GM21390 (cell line): Measurements from ENCODE around the gene C2CD4A.

ENCODE experiments used
- ATAC-seq: cut with Tn5 transposase; IDR thresholded peaks from one replicate; pipeline ENCODE4 v1.9.1; 2021; ENCODE audit not compliant: unreplicated experiment

The C2CD4A gene

DNA sequence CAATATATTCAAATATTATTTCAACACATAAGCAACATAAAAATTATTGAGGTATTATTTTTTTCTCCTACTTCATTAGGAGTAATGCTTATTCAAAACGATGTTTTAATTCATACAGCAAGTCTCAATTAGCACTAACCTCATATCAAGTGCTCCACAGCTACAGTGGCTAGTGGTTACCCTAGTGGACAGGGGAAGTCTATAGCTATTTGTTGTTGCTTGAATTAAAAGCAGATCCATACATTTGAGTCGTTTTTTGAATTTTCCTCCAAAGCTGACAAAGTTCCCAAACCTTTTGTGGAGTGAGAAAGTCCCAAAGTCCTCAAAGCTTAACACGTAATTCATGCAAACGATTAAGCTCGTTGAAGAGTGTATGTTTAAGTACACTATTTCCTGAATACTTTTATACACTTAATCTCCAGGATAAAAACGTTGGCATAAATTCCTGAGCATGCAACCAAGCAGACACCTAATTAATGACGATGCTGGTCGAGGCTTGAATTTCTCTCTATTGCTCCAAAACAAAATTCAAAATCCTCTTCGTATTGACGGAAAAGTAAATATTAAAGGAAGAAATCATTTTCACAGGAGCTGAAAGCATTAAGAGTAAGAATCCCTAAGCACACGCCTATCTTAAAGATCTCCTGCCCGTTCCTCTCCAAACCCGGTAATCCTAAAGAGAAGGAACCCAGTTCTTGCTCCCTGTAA lies 7.5 kb upstream of the C2CD4A start:
- no peak for ATAC-seq

DNA sequence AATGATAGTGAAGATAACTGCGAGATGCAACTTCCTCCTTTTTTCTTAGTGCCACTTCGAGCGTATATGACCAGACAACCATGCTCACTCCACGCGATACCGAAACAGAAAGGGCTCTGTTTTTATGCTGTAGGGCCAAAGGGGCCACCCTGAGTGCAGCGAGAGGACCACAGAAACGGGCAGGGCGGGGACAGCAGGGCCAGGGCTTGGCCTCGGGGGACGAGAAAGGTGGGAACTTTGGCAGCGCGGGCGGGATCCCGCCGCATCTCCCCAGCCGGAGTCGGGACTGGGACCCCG lies 7.0 kb upstream of the C2CD4A start:
- peak; percentile 70 for ATAC-seq

DNA sequence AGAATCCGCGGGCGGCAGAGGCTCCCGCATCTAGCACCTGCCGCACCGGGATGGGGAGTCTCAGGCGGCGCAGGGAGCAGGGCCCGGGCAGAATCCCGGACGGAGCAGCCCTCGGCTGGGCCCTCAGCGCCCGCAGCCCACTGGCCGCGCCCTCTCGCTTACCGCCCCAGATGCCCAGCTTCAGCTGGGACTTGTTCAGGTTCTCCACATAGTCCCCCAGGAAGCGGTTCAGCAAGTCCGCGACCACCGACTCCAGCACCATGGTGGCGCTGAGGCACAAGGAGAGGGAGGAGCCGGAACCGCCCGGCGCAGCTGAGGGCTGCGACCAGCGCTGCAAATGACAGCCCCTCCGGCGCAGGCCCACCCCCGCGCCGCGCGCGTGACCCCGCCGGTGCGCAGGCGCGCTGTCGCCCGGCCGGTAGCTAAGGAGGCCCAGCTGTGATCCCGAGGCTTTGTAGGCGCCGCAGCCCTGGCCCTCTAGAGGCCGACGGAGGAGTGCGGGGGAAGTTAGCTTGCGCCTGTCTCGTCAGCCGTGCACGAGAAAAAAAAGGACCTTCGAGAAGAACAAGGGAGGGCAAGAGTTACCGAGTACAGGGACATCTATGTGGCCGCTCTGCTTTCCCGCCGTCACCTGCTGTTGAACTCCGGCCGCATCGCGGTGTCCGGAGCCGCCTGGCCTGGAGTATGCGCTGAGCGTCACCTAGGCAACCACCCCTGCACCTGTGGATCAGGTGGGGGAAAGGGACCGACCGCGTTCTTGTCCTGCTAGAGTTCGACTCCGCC lies 6.5 kb upstream of the C2CD4A start, which contains the start of gene VPS13C:
Gene VPS13C (minus strand): TSS at position 335 of the 783 bp plus-strand sequence. CDS start 73 bp downstream, at position 262.
- peak; percentile 85 for ATAC-seq

DNA sequence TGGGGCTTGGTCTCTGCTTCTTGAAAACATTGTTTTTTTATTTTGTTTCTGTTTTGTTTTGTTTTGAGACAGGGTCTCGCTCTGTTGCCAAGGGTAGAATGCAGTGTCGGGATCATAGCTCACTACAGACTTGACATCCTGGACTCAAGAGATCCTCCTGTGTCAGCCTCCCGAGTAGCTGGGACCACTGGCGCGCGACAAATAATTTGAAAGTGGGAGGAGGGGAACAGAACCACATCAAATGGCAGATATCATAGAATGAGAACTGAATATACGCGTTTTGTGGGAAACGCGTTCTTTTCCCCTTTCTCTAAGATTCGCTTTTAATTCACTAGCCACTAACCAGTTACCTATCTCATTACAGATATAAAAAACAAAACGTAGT lies 5.9 kb upstream of the C2CD4A start:
- peak; percentile 0 for ATAC-seq

DNA sequence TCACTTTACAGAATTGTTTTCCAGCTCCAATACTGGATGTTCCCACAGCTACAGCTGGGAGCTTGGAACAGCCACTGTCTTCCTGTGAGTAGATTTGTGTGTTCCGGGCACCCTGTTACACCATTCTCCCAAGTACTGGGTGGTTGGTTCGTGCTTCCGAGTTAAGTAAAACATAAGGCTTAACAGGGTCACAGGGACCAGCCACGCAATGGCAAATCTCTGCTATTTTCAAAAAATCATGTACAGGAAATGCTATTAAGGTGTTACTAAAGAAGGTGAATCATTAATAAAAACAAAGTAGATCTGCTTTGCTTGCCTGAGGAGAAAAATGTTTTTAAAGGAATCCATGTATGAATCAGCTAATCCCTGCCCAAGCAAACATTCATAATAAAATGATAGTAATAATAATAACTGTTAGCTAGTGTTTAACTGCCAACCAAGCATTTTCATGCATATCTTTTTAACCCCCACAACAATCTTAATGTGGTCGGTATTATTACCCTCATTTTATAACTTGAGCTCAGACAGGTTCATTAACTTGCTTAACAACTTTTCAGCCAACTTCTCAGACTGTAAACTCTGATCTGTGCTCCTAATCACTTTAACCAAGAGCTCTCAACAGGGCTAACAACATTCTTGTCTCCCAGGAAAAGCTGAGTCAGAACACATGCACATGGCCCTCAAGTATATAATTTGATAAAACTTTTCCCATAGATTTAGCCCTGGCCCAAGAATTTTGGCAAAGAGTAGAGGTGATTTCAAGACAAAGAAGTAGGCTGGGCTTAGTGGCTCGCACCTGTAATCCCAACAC lies 2.7 kb upstream of the C2CD4A start:
- no peak for ATAC-seq

DNA sequence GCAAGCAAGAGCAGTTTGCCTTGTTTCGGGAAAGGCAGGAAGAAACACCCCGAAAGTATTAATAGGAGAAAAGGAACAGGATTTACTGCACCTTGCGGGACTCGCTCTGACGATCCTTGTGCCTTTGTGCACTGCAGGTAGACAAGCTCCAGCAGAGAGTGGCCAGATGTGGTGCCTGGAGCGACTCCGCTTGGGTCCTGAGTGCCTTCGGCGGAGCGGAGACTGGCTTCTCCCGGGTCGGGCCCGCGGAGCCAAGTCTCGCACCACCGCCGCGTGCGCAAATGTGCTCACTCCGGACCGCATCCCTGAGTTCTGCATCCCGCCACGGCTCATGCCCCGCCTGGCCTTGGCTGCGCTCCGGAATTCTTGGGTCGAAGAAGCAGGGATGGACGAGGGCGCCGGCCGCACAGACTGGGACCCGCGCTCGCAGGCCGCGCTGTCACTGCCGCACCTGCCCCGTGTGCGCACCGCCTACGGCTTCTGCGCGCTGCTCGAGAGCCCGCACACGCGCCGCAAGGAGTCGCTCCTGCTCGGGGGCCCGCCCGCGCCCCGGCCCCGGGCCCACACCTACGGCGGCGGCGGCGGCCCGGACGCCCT lies 769 bp downstream of the C2CD4A start:
- peak; percentile 30 for ATAC-seq

DNA sequence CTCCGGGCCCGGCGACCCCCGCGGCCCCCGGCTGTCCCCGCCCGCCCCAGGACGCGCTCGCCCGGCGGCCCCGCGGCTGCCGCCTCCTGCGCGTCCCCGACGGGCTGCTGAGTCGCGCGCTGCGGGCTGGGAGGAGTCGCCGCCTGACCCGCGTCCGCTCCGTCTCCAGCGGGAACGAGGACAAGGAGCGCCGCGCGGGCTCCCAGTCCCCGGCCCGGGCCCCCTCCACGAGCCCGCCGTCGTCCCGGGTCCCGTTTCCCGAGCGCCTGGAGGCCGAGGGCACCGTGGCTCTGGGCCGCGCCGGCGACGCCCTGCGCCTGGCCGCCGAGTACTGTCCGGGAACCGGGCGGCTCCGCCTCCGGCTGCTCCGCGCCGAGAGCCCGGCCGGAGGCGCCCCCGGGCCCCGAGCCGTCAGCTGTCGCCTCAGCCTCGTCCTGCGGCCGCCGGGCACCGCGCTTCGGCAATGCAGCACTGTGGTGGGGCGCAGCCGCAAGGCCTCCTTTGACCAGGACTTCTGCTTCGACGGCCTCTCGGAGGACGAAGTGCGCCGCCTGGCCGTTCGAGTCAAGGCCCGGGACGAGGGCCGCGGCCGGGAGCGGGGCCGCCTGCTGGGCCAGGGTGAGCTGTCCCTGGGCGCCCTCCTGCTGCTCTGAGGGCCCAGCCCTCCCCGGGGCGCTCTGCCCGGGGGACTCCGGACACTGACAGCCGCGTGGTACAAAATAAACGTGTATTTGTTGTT lies 1.5 kb downstream of the C2CD4A start:
- peak; percentile 51 for ATAC-seq

DNA sequence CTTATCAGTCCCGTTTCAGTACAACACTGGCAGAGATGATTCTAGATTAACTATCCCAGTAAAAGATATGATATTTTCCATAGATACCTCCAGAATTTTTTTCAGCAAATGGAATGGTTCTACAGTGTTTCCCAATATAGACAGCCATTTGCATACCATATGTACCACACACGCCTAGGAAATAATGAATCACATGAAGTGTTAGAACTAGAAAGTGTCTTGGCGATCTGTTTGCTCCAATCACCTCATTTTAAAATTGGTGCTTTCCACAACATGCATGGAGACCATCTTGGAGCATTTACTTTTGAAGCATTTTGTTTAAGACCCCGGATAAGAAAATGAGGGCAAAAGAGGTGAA lies 2.0 kb downstream of the C2CD4A start:
- no peak for ATAC-seq

DNA sequence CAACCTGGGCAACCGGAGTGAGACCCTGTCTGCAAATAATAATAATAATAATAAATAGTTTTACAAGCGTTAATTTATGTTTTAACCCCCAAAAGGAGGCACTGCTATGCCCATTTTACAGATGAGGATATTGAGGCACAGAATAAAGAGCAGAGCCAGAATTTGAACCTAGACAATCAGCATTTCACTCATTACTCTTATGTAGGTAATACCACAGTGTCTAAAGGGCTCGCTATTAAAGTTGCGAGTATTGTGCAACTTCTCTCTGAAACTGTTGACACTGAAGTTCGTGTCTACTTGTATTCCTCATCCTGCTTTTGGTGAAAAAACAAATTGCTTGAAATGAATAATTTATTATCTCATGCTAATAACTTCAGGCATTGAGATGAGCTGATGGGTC lies 2.8 kb downstream of the C2CD4A start:
- ATAC-seq: no peak

DNA sequence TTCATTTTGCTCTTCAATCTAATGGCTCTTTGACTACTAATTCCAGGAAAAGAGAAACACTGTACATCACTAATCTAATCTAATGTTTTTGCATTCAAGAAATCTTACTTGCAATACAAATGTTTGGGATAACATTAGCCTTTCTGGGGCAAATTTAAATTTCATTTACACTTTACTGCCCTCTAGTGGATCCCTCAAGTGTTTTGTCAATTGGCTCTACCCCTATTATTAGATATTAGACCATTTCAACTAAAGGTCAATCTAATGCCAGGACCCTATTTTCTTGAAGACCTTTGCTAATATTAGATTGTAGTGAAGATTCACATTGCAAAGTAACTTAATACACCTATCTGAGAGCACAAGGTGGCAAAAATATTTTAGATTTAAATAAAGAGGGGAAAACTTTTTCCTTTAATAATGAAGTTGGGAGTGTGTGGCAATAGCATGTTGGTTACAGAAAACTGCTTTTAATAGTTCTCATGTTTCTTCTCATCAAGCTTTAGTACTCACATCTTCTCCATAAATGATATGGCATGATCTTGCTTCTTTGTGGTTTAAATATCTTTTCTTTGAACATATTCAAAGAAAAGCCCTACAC lies 5.0 kb downstream of the C2CD4A start:
- no peak for ATAC-seq

DNA sequence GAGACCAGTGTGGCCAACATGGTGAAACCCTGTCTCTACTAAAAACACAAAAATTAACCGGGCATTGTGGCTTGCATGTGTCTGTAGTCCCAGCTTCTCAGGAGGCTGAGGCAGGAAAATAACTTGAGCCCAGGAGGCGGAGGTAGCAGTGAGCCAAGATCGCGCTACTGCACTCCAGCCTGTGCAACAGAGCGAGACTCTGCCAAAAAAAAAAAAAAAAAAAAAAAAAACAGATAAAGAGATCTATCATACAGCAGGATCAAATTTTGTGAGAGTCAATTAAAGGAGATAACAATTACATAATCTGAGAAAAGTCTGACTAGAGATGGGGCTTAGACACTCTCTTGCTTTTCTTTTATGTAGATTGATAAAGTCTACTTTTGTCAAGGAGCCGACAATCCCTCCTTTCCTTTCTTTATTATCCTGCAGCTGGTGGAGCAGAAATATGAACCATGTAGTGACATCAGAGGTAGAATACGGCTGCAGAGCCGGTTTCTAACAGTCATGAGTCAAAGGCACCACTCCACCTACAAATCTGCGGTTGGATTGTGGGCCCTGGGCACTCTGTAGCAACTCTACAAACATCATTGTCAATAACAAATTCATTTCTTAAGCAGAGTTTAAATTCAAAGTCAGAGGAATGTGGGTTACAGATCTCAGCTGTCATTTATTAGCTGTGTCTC lies 9.0 kb downstream of the C2CD4A start:
- no peak for ATAC-seq

DNA sequence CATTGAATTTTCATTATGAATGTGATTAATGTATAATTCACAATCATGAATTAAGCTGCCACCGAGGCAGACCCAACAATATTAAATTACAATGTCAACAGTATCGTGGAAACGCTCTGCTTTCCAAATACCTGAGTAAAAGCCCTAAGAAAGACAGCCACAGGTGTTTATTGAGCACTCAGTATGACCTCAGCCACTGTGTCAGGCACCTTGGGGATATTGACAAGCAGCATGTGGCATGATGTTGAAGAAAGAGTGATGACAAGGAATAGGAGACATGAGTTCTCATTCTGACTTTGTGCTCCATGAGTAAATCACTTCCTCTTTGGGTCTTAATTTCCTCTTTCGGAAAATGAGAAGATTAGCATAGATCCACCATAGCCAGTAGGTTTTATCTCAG lies 12.8 kb downstream of the C2CD4A start:
- no peak for ATAC-seq

DNA sequence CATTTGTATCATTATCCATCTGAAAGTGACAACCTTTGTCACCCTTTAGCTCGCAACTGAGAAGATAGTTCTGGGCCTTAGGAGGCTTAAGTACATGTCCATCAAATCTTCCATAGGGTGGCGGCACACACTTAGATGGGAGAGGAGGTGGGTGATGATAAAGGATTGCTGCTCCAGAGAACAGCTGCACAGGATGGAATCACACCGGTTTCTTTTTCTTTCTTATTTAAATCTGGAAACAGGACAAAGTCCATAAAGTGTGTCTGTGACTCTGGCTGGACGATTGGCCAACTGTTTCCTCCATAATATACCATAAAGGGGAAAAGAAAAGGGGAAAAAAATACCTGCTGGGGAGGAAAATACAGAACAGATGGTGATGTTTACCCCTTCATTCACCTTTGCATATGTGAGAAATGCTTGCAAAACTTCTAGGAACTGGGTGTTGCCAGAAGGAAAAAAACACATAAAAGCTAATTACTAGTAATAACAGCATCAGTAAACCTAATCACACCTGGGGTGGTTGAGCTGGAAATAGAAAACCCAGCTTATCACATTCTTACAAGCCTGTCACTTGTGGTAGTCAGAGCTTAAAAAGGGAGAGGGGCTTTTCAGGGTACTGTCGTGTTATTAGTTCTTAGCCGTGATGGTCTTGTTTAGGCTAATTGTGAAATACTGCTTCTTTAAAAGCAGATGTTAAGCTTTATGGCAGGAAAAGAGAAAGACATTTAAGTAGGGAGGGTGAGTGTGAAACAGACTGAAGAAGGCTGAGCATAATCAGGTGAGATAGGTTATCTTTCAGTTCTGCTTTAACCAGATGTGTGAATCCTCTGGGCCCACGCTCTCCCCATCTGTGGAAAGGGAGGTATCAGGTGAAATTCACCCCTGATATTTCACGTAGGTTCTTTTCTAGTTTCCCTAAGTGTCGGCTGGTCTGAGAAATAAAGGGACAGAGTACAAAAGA lies 16.7 kb downstream of the C2CD4A start:
- ATAC-seq: no peak

DNA sequence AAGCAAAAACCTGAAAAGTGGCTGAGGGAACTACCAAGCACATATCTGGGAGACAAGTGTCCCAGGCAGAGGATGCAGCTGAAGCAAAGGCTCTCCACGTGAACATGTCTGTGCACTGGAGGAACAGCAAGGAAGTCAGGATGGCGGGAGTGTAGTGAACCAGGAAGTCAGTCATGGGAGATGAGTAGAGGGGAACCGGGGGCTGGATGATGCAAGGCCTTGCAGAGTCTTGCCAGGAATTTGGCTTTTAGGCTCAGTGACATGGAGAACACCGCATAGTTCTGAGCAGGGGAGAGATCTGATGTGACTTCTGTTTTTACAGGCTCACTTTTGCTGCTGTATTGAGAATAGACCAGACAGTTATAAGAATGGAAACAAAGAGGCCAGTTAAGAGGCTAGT lies 19.0 kb downstream of the C2CD4A start:
- ATAC-seq: no peak

DNA sequence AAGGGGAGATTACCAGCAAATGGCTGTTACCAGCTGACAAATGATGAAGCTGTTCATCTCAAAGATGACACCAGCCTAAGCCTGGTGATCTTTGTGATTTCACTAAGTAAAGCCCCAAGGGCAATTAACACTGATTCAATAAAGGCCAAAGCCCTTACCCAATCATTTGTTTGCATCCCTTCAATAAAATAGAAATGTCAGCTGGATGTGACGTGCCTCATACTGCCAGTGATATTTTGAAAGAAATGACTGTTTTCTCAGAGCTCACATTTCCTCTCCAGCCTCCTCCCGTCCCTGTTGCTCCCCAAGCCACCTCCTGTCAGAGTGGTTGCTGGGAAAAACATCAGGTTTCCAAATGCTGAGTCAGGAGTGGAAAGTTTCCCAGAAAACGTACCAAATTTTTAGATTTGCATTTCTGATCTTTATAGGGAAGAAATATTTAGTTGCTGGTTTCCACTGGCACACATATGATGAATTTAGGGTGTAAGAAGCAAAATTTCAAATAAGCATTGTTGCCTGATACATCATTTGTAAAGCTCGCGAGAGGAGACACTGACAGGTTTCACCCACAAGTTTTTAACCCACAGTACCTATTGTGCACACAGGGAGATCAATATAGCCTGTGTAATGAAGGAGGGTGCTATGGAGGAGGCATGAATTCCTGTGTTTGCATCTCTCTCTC lies 21.0 kb downstream of the C2CD4A start:
- ATAC-seq: no peak

DNA sequence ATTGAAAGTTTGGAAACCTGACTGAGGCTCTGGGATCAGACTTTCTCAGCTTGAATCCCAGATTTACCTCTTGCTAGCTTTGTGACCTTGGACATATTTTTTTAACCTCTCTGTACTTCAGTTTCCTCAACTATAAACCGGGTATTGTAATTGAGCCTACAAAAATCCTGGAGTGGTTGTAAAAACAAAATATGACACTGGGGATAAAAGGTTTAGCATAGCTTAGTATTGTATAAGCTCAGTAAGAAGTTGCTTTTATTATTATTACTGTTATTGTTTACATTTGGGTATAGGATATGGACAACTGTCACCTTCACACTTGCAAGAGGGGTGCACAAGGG lies 21.5 kb downstream of the C2CD4A start:
- ATAC-seq: no peak

DNA sequence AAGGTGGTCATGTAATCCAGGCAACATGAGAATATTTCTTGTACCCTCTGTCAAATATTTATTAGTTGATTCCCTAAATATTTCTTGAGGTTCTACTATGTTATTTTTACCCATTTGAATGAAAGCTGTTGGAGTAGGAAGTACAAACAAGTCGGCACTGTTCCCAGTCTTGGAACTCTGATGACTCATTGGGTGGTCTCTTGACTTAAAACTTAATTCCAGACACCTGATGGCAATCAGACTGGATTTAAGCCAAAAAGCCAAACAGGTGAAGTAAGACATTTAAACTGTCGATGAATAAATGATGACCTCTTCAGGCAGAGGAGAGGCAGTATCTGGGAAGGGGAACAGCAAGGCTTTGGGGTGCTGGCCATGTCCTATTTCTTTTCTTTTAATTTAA lies 22.8 kb downstream of the C2CD4A start:
- ATAC-seq: no peak

DNA sequence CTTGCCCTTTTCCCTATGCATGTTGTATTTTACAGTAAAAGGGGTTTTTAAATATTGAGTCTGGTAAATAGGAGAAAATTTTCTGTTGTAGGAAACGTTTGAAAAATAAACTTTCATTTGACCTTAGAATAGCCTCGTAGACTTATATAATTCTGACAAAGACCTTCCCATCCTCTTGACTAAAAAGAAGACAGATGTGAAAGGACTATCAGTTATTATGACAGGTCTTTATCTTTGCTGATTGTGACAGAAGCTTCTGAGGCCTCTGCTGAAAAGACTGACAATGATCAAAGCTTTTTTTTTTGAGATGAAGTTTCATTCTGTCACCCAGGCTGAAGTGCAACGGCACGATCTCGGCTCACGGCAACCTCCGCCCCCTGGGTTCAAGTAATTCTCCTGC lies 24.2 kb downstream of the C2CD4A start:
- ATAC-seq: no peak
